Jurkat, Clone E6-1 (cell line): ENCODE results near the gene SFXN5.
"Not testable (repeated sequence)": the region's sequence is repeated elsewhere in the genome, so short reads cannot be mapped to it uniquely, and the experiment has no call there.

ENCODE experiments used
- DNase-seq: peaks from one replicate; pipeline ENCODE4 v3.0.0-alpha.2; 2011; ENCODE audit warnings: low read depth, low spot score
- H3K4me3 ChIP-seq: 2 replicates; pipeline ENCODE4 v1.5.1; 2011; ENCODE audit warnings: mild to moderate bottlenecking, low read length, control low read depth, moderate library complexity

SFXN5 gene

GRCh38 chr2:73065070-73065469 lies 6.4 kb downstream of the SFXN5 start:
- H3K4me3 ChIP-seq, DNase-seq: not testable (repeated sequence)

DNA sequence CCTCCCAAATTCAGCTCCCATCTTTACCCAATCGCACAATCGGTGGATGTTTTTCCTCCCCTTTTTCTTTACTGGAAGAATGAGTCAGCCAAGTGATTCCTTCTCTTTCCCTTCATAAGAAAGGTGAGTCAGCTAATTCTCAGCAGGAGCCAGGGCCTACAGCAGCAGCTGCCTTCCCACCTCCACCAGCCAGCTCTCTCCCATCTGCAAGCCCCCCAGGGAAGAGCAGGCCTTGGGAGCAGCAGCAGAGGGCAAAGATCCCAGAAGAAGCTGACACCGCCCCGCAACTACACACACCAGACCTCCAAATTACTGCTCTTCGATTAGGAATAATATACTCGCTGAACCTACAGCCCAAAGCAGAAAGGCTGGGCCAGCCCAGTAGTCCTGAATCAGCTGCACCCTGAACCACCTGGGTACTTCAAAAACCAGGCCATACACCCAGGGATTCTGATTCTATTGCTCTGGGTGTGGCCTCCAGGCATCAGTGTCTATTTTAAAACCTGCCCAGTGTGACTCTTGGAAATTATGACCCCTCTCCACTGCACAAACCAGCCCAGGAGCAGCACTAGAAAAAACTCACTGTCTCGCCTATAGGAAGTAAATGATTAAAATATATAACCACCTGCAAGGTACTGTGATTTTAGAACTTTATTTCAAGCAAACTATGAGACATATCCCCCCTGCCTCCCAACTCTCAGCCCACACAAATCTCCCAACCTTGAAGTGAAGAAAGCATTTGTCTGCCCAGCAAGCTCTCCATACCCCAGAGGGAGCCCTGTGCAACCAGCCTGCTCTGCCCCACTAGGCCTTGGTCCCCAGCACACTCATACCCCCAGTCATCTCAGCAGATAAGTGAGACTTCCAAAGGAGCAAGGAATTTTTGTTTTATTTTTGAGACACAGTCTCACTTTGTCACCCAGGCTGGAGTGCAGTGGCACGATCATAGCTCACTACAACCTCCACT lies 7.3 kb downstream of the SFXN5 start:
- no peak for DNase-seq
- no peak overlapping the region for H3K4me3 ChIP-seq

- H3K4me3 ChIP-seq, result no peak overlapping the region
- no peak for DNase-seq
Observed at GRCh38 chr2:73063472-73063871, 8.0 kb downstream of the SFXN5 start.

GRCh38 chr2:73059106-73059505 lies 12.4 kb downstream of the SFXN5 start:
- no peak overlapping the region for H3K4me3 ChIP-seq

GRCh38 chr2:73054980-73055379 lies 16.5 kb downstream of the SFXN5 start:
- H3K4me3 ChIP-seq, result no peak overlapping the region

More at GRCh38 chr2:73059106-73059505, 12.4 kb downstream of the SFXN5 start:
- no peak for DNase-seq

DNA sequence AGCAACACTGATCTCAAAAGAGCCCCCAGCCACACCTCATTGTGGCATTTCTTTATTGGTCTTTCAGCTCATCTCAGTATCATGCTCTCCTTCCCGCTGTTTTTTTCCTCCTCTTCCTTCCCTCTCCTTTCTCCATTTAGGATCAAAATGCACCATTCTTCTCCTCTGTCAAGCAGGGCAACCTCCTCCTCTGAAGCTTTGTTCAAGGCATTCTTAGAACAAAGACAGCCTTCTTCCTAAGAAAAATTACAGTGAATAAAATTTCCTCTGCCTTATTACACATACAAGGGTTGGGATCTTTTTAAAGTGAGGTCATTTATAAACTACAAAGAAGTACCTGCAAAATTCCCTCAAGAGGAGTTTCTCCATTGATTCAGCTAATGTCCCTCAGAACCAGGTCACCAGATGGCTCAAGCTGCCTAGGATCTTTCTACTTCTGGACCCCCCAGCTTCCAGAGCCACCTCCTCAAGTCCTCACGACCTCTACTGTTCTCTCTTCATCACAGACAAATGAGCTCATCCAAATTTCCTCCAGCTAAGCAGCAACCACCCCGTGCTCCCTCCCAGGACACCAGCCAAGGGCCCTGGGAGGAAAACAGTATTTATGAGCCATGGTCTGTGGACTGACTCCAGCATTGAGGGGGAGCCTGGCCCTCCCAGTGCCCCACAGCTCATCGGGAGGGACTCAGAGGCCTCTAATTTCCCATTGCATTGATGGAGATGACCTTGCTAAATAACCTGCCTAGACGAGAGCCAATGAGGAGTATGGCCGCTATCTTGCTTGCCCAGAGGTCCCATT lies 18.0 kb downstream of the SFXN5 start:
- no peak overlapping the region for H3K4me3 ChIP-seq
- no peak for DNase-seq

More at GRCh38 chr2:73054980-73055379, 16.5 kb downstream of the SFXN5 start:
- no peak for DNase-seq

DNA sequence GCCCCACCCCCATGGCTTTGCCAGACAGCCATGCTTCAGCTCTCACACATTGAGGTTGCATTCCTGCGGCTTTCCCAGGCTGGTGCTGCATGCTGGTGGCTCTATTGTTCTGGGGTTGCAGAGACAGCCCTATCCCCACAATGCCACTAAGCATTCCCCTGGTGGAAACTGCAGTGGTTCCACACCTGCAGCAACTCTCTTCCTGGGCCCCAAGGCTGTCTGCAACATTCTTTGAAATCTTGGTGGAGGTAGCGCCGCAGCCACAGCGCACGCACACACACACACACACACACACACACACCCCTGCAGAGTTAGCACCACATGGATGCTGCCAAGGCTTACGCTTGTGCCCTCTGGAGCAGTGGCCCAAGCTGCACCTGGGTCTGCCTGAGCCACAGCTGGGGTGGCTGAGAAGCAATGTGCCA lies 21.4 kb downstream of the SFXN5 start:
- peak; percentile 60 for DNase-seq
- no peak overlapping the region for H3K4me3 ChIP-seq

DNA sequence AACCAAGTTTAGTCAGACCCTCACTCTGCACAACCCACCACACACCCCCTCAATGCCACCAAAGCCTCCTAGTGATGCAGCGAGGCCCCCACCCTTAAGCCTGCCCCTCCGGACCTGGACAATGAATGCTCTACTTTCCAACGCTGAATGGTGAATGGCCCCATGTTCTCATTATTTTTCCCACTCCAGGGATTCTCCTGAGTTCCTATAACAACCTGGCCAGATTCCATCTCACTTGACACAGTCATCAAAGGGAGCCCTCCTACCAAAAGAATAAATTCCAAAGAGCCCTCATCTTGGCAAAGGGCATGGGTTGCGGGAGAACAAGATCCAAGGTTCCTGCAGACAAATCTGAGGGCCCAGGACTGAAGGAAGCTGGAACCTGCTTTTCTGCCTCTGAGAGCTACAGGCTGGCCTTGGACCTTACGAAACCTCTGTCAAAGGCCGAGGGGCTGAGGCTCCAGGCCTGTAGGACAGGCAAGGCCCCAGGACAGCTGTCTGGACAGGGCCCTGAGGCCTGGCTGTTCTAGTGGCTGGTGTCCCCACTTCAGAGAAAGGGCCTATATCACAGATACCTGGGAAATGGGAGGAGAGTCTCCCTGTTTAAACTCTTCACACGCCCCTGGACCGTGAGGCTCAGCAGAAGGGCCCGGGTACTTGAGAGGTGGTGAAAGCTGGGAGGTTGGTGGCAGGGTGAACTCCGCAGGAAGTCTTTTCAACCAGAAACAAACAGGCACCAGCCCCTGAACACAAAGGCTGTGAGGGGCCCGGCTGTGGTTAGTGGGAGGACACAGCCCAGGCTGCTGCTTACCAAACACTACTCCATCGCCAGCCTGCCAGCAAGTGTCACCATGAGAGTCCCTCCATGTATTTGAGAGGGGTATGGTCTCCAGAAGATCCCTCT lies 27.3 kb downstream of the SFXN5 start:
- peak; percentile 55 for DNase-seq

DNA sequence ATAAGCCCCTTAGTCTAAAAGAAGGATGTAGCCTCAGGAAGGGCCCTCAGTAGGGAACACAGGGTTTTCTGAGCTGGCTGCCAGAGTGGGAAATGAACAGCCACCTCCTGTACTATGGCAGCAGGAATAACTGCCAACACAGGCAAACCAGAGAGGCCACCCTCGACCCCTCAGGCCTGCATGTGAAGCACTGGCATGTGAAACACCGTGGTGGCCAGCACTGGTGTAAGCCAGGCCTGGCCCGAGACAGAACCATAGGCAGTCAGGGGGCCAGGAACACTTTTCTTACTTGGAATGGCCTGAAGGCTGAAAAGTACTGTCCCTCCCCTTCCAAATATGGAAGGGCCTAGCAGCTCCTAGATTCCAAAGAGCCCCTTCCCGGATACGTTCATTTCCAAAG lies 28.2 kb downstream of the SFXN5 start:
- no peak overlapping the region for H3K4me3 ChIP-seq
- no peak for DNase-seq

More for the DNA sequence above, 27.3 kb downstream of the SFXN5 start:
- no peak overlapping the region for H3K4me3 ChIP-seq

DNA sequence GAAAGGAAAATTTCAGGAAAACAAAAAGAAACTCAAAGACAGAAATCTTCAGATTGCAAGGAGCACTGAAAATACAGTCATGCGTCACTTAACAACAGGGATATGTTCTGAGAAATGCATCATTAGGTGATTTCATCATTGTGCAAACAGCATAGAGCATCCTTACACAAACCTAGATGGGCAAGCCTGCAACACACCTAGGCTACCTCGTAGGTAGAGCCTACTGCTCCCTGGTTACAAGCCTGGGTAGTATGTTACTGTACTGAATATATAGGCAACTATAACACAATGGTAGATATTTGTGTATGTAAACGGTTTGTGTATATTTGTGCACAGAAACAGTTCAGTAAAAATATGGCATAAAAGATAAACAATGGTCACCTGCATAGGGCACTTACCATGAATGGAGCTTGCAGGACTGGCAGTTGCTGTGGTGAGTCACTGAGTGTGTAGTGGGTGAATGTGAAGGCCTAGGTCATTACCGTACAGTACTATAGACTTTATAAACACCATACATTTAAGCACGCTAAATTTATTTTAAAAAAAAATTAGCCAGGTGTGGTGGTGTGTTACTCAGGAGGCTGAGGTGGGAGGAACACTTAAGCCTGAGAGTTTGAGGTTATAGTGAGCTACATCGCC lies 33.4 kb downstream of the SFXN5 start:
- no peak for DNase-seq
- H3K4me3 ChIP-seq, result no peak overlapping the region

GRCh38 chr2:73036766-73037165 lies 34.7 kb downstream of the SFXN5 start:
- no peak for DNase-seq

DNA sequence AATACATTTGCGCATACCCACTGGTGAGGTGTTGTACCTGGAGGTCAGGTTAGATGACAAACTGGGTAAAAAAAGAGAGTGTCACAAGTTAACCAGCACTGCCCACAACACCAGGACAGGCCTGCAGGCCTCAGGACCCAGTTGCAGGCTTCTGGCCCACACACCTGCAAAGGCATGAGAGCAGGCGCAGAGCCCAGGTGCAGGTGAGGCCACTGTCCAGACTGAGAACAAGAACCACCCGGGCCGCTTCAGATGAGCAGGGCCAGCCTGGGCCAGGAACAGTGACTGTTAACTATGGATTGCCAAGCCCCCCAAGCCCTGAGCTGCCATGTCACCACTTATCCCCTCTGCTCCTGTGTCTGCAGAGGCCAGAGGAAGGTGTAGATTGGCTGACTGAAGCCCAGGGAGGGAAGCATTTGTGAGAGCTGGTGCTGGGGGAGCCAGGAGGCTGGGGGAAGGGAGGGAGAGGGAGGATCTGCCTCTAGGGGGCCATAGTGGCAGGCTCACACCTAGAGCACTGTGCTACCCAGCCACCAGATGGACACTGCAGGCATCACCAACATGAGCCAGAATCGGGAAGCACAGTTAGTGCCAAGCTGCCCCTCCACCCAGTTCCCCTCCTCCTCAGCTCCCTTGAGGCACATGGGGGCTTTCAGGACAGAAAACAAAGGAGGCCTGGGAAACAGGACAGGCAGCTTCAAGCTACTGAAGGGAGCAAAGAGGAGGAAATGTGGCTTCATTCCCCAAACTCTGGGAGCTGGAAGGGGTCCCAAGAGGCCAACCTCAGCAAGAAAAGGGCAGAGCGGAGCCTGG lies 35.4 kb downstream of the SFXN5 start:
- DNase-seq, result no peak

More at GRCh38 chr2:73036766-73037165, 34.7 kb downstream of the SFXN5 start:
- H3K4me3 ChIP-seq, result no peak overlapping the region

GRCh38 chr2:73034661-73035375 lies 36.7 kb downstream of the SFXN5 start:
- no peak overlapping the region for H3K4me3 ChIP-seq
- no peak for DNase-seq

More for the DNA sequence above, 35.4 kb downstream of the SFXN5 start:
- no peak overlapping the region for H3K4me3 ChIP-seq

DNA sequence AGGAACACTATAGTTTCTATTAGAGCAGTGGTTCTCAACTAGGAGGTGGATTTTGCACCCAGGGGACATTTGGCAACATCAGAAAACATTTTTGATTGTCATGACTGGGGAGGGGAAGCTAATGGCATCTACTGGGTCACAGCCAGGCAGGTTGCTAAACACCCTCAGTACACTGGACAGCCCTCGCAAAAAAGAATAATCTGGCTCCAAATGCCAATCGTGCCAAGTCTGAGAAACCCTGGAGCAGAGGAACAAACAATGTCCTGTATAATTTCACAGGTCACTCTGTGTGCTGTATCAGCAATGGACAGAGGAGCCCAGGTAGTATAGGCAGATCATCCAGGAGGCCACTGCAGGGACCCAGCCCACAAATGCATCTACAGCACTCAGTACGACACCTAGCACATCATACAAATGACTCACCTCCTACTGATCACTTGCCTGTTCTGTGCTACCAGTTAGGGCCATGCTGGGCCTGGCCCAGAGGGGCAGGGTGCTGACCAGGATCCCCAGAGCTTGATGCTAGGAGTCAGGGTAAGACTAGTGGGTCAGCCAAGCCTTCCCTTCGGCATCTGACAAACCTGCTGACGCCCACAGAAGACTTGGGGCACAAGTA lies 37.6 kb downstream of the SFXN5 start:
- H3K4me3 ChIP-seq, result no peak overlapping the region
- no peak for DNase-seq

GRCh38 chr2:73033142-73033765 lies 38.3 kb downstream of the SFXN5 start:
- no peak overlapping the region for H3K4me3 ChIP-seq

DNA sequence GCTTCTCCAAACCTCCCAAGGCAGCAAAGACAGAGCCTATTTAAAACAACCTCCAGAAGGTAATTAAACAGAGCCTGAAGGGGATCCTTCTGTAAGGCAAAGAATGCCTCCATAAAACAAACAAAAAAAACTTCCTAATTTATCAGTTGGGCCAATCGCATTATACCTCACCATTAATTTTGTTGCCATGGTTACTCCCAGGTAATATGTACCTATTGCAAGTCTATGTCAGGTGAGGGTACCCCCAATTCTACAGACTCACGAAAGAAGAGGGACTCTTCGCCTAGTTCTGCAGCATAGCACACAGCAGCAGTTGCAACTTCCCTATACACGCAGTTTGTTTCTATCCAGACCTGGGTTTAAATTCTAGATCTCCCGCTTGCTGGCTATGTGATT lies 38.8 kb downstream of the SFXN5 start:
- DNase-seq, result no peak
- no peak overlapping the region for H3K4me3 ChIP-seq

More at GRCh38 chr2:73033142-73033765, 38.3 kb downstream of the SFXN5 start:
- no peak for DNase-seq
